ENCODE data around the gene PLEKHA1.

The PLEKHA1 gene

DNA sequence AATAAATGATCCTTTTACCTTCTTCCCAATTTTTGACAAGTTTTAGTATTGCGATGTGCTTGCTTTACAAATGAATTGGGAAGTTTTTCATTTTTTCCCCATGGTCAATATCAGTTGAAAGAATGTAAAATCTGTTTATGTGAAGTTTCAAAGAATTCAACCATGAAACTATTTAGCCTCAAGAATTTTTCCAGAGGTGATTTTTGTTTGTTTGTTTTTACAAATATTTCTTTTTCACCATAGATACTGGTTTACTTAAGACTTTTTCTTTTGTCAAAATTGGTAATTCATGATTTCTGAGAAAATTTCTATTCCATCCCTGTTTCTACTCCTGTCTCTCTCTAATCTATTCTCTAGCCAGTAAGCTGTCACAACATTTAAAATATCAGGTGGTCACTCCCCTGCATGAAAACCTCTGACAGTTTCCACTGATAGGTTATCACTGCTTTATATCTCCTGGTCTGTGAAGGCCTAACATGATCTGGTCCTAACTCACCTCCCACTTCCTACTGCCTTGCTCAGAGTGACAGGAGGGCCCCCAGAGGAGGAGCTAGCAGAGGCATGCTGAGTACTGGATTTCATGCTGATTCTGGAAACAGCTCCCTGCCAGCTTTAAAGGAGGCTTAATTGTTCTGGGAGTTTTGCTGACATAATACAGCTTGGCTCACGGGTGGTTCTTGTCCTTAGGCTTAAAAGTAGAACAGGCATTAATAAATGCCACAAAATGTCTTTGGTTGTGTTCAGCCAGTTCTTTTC is 72.3 kb downstream of the PLEKHA1 start:
- no peak for DNase-seq
- Histone ChIP-seq H3K27me3 (replicated peaks) (no peaks in the 10 kb centered on the region), H3K27ac (no peak overlapping the region), H3K4me3 (ENCODE audit: low read depth, low read length) (no peak overlapping the region), H3K36me3 (replicated peaks) (no peaks in the 10 kb centered on the region)
- TF ChIP-seq CTCF (IDR thresholded peaks at IDR 0.05; ENCODE audit: low read depth, low read length, missing control alignments), result no peak
- in situ Hi-C loops (cut with HindIII; ENCODE audit: low pct_ligation_motif_present, low sequenced_read_pairs), result loop anchor here (25.0 kb wide), 1 partner anchor 160 kb away; no protein-coding TSS in a partner anchor

DNA sequence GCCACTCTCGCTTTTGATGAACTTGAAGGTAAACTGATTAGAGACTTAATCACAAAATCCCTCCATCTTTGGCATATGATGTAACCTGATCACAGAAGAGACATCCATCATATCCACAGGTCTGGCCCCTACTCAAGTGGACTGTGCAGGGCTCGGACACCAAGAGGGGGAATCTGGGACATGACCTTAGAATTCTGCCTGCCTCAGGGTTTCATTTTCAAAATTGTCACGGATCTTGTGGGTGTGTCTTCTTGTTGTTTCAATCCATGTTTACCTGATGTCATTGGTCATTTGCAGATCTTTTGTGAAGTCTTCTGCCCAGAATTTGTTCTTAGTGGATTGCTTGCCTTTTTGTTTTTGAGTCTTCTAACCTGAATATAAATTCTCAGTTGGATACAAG is 74.1 kb downstream of the PLEKHA1 start:
- Histone ChIP-seq H3K27me3 (replicated peaks) (no peaks in the 10 kb centered on the region), H3K4me3 (ENCODE audit: low read depth, low read length) (no peak overlapping the region), H3K36me3 (replicated peaks) (no peaks in the 10 kb centered on the region), H3K27ac (no peak overlapping the region)
- in situ Hi-C loops (cut with HindIII; ENCODE audit: low pct_ligation_motif_present, low sequenced_read_pairs), result loop anchor here (25.0 kb wide), 1 partner anchor 161 kb away; no protein-coding TSS in a partner anchor
- DNase-seq, result no peak
- TF ChIP-seq CTCF (IDR thresholded peaks at IDR 0.05; ENCODE audit: low read depth, low read length, missing control alignments), result no peak

DNA sequence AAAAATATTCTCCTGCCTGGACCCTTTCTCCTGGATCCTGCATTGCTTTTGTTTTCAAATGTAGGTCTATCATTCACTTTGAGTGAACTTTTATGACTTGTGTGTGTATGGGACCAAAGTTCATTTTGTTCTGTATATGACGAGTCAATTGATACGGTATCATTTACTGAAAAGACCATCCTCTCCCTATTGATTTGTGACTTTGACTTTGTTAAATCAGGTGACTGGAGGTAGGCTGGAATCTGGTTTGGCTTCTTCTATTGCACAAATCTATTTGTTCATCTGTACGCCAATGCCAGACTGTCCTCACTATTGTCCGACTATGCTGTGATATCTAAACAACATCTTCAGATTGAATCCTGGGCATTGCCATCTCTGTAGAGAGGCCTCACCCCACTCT is 74.6 kb downstream of the PLEKHA1 start:
- in situ Hi-C loops (cut with HindIII; ENCODE audit: low pct_ligation_motif_present, low sequenced_read_pairs), result loop anchor here (25.0 kb wide), 1 partner anchor 162 kb away; no protein-coding TSS in a partner anchor
- DNase-seq, result no peak
- no peak for TF ChIP-seq CTCF (IDR thresholded peaks at IDR 0.05; ENCODE audit: low read depth, low read length, missing control alignments)
- H3K27ac ChIP-seq, result no peak overlapping the region
- H3K36me3 ChIP-seq (replicated peaks), result no peaks in the 10 kb centered on the region
- no peaks in the 10 kb centered on the region for H3K27me3 ChIP-seq (replicated peaks)
- no peak overlapping the region for H3K4me3 ChIP-seq (ENCODE audit: low read depth, low read length)

GRCh38 chr10:122450353-122450990 is 76.0 kb downstream of the PLEKHA1 start:
- no peak for DNase-seq
- no peaks in the 10 kb centered on the region for H3K36me3 ChIP-seq (replicated peaks)
- no peak overlapping the region for H3K4me3 ChIP-seq (ENCODE audit: low read depth, low read length)
- in situ Hi-C loops (cut with HindIII; ENCODE audit: low pct_ligation_motif_present, low sequenced_read_pairs), result no loop called here
- no peaks in the 10 kb centered on the region for H3K27me3 ChIP-seq (replicated peaks)
- H3K27ac ChIP-seq, result no peak overlapping the region
- no peak for TF ChIP-seq CTCF (IDR thresholded peaks at IDR 0.05; ENCODE audit: low read depth, low read length, missing control alignments)

- DNase-seq, result no peak
- Histone ChIP-seq H3K36me3 (replicated peaks) (no peaks in the 10 kb centered on the region), H3K4me3 (ENCODE audit: low read depth, low read length) (no peak overlapping the region), H3K27me3 (replicated peaks) (no peaks in the 10 kb centered on the region), H3K27ac (no peak overlapping the region)
- TF ChIP-seq CTCF (IDR thresholded peaks at IDR 0.05; ENCODE audit: low read depth, low read length, missing control alignments), result no peak
- in situ Hi-C loops (cut with HindIII; ENCODE audit: low pct_ligation_motif_present, low sequenced_read_pairs), result no loop called here
Measured at GRCh38 chr10:122454071-122454470, 79.6 kb downstream of the PLEKHA1 start.

Data from brain microvascular endothelial cell (primary cell).